HFF-Myc (cell line): ENCODE measurements around the gene GCK.
"Not testable (repeated sequence)": the region's sequence is repeated elsewhere in the genome, so short reads cannot be mapped to it uniquely, and the experiment has no call there.

ENCODE experiments used
- DNase-seq: peaks from one replicate; pipeline ENCODE4 v3.0.0-alpha.2; 2011; ENCODE audit warnings: low read depth; ENCODE audit errors: extremely low read depth
- H3K4me3 ChIP-seq: replicated peaks from 2 replicates; pipeline ENCODE4 v1.5.1; 2011; ENCODE audit warnings: low read depth, mild to moderate bottlenecking, control low read depth, low read length
- CTCF ChIP-seq: IDR thresholded peaks from 2 replicates; pipeline ENCODE4 v1.5.1; 2012; ENCODE audit warnings: mild to moderate bottlenecking, low read depth, low read length, control low read depth; ENCODE audit errors: missing control alignments

Gene GCK

DNA sequence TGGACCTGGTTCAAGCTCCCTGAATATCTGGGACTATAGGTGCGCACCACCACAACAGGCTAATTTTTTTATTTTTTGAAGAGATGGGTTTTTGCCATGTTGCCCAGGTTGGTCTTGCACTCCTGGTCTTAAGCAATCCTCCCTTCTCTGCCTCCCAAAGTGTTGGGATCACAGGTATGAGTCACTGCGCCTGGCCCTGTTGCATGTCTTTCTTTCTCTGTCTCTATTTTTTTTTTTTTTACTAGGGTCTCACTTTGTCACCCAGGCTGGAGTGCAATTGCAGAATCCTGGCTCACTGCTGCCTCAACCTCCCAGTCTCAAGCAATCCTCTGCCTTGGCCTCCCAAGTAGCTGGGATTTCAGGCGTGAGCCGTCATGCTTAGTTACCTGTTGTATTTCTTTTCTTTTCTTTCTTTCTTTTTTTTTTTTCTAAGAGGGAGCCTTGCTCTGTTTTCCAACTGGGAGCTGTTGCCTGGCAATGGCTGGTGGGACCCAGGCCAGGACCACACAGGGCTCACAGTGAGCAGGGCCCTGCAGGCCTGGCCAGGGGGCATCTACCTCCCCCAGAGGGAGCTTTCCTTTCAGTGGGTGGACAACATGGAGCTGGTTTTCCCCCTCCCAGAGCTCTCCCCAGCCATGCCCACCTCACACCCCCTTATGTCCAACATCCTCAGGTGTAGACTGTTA, 54.2 kb downstream of the GCK start:
- no peak overlapping the region for H3K4me3 ChIP-seq
- no peak for DNase-seq
- TF ChIP-seq CTCF, result no peak

- no peak for DNase-seq
- H3K4me3 ChIP-seq, result no peak overlapping the region
- TF ChIP-seq CTCF, result no peak
Observed at GRCh38 chr7:44133295-44133694, 55.9 kb downstream of the GCK start.

DNA sequence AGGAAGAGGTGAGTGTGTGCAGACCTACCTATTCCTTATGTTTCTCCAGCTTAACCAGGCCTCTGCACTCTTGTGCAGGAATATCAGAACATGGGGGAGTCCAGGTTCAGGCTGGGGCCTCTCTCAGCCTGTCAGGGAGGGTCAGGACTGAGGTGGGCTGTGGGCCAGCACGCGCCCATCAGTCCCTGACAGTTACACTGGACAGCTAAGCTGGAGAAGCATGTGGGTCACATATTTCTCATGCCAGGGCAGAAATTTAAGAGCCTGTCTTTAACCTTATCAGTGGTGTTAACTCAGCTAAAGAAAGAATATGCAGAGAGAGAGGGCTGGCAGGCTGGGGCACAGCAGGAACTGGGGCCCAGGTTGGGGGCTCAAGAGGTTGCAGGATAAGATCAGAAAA, 57.2 kb downstream of the GCK start:
- no peak overlapping the region for H3K4me3 ChIP-seq
- no peak for TF ChIP-seq CTCF
- DNase-seq, result no peak

DNA sequence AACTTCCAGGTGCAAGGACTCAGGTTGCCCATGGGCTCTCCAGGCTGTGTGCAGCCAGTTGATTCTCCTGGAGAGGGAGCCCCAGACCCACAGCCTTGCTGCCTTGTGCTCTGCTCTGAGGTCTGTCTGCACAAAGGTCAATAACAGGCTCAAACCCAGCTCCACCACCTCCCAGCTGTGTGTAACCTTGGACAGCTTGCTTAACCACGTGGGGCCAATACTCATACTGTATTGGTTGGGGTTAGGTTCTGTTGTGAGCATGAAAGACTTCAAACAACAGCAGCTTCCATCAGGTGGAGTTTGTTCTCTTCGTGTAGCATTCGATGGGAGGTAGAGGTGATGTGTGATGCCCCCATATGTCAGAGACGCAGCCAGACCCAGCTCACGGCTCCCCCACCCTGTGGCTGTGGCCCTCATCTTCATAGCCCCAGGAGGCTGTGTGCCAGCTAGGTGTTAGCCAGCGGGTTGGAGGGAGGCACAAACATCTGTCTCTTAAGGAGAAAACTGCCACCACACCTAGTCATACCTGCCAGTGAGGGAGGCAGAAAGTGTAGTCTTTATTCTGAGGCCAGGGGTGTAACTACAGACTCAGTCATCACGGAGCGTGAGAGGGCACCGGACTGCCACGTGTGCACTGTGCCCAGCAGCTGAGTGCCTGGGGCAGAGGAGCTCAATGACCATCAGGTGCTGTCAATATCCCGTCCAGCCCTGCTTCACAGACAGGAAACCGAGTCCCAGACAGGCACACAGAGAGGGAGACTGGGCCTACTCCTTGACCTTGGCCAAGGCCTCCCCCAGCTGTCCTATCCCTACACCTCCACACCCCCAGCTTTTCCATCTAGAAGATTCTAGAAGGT, 57.8 kb downstream of the GCK start:
- peak; percentile 43 for TF ChIP-seq CTCF
- no peak overlapping the region for H3K4me3 ChIP-seq
- DNase-seq, result no peak

DNA sequence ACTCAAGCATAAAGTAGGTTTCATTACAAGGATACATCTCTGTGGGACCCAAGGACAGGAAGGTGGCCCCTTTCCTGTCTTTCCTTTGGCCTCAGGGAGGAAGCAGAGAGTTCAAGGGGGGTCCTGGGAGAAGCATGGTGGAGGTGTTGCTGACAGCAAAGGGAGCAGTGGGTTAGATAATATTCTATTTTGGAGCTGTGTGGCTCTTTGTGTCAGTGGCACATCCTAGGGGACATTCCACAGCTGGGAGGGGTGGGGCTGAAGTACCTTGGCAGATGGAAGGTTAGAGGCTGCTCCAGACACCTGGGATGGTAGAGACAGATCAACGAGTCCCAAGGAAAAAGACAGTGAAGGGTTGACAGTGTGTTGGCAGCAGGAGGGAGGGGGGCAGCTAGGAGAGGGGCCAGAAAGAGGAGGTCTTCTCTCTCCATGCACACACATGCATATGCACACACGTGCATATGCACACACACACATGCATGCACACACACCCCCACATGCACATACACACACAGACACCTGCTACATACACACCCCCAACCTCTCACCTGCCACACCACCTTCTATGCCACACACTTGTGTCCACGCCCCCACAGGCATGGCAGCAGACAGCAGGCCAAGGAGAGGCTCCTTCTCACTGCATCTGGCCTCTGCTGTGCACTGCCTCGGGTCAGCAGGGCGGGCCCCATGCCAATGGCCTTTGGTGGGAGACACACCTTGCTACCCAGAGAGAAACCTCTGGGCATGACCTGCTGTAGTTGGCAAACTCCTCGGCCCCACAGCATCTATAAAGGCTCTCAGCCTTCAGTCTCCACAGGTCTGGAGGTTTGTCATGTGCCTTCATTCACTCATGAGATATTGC, 60.3 kb downstream of the GCK start:
- no peak overlapping the region for H3K4me3 ChIP-seq
- no peak for TF ChIP-seq CTCF
- no peak for DNase-seq

- H3K4me3 ChIP-seq, result no peak overlapping the region
- TF ChIP-seq CTCF, result no peak
- DNase-seq, result no peak
Observed at GRCh38 chr7:44127161-44127560, 62.1 kb downstream of the GCK start.

GRCh38 chr7:44126574-44126973, 62.7 kb downstream of the GCK start:
- DNase-seq, H3K4me3 ChIP-seq: not testable (repeated sequence)
